HUDEP-2 (cell line): ENCODE data around the gene ZDHHC1.

Source experiments
- DNase-seq, 76 experiments: peaks; one replicate each; lab custom pipeline; 2025; ENCODE audit not compliant: unreplicated experiment in 76 of 76; lab: John Stamatoyannopoulos, UW

The ZDHHC1 gene

GRCh38 chr16:67413978-67414911 lies 2.0 kb downstream of the ZDHHC1 start:
- DNase-seq: no peak

DNA sequence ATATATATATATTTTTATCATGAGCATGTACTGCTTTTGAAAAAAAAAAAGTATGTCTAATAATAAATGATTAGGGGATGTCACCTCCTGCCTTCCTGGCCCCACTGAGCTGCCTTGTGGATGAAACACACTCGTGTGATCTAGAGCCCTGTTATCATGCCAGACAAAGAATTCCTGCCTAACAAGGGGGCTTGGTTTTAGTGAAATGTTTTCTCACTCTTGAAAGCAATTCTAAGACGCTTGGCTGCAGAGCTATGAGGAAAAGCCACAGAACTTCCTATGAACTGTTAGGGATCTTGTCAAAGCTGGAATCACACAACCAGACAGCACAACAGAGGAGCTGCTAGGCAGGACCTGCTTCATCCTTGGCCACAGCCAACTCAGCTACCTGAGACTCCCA lies 4.0 kb downstream of the ZDHHC1 start:
- DNase-seq: no peak

DNA sequence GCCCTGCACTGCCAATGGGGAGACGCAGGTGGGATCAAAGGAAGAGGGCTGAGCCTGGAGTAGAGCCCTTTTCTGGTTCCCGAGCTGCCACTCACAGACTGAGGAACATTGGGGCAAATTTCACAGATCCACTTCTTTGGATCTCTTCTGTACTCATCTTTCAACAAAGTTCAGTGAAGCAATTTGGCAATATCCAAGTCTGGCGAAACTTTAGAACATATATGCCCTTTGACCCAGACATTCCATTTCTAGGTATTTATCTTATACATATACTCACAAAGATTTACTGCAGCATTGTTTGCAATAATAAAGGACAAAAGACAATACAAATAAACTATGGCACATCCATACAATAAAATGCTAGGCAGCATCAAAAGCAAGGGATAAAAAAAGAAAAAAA lies 4.9 kb downstream of the ZDHHC1 start:
- no peak for DNase-seq

DNA sequence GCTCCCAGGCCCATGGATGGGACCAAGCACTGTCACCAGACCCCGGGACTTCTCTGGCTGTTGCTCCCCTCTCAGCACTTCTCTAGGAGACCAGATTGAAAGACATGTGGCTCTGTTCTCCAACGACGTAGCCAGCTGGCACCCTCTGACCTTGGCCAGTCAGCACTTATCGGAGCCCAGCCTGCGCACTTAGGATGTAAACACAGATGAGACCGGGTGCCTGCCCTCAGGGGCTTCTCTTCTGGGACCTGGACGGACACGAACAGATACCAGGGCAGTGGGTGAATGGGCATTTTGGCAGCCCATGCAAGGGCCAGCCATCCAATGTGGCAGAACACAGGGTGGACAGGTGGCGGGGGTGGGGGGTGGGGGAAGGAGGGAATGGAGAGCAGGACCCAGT lies 6.6 kb downstream of the ZDHHC1 start:
- DNase-seq: no peak

DNA sequence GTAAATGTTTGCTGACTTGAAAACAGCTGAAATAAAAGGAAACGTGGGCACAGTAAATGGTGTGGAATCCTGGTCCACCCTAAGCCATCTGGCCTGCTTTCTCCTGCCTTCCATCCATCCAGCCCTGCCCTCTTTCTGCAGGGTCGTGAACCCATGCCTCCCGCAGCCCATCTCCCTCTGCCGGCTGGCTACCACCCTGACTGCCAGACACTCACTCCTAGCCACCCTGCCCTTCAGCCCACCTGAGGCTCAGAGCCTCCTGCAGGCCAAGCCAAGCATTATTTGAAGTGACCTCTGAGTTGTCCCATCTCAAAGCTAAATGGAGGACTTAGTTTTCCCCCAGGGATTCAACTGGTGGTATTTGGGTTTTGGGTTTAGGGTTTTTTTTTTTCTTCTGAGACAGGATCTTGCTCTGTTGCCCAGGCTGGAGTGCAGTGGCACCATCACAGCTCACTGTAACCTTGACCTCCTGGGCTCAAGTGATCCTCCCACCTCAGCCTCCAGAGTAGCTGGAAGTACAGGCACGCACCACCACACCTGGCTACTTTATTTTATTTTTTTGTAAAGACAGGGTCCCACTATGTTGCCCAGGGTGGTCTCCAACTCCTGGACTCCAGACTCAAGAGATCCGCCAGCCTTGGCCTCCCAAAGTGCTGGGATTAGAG lies 8.4 kb downstream of the ZDHHC1 start:
- DNase-seq: no peak

GRCh38 chr16:67407176-67407787 lies 9.0 kb downstream of the ZDHHC1 start:
- no peak for DNase-seq

- DNase-seq: no peak
Observed at GRCh38 chr16:67406111-67406971, 9.9 kb downstream of the ZDHHC1 start.

DNA sequence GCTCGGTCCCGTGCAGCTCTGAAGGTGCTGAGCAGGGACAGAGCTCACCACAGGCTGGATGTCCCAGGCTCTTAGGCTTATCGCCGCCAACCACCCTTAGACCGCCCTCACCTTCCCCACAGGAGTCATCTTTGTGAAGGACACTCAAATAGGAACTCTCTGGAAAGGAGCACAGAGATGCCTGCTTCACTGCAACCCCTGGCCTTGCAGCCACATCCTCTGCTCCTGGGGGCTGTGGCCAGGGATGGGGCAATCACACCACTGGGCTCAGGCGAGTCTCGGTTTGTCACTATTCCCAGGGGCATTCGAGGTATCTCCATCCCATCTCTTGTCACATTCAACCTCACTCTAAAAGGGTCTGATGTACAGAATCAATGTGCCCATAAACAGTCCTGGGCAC lies 10.9 kb downstream of the ZDHHC1 start:
- no peak for DNase-seq

DNA sequence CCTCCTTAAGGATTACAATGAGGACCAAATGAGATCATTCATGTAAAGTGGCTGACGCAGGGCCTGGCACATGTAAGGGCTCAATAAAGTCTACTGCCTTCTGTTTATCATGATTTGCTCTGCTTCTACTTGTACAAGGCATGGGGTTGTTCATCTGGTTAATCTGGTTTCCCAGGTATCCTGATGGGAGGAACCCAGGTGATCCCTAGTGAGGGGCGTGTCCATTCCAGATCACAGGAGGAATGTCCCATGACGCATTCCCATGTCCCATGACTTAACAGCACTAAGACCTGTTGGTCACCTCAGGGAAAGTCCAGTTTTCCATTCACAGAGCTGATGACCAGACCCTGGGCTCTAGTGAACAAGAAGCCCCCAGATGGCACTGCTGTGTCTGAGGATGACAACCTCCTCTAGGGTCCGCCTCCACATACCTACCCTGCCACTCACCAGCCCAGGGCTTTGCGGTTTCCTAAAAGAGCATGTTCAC lies 11.5 kb downstream of the ZDHHC1 start:
- DNase-seq: no peak

DNA sequence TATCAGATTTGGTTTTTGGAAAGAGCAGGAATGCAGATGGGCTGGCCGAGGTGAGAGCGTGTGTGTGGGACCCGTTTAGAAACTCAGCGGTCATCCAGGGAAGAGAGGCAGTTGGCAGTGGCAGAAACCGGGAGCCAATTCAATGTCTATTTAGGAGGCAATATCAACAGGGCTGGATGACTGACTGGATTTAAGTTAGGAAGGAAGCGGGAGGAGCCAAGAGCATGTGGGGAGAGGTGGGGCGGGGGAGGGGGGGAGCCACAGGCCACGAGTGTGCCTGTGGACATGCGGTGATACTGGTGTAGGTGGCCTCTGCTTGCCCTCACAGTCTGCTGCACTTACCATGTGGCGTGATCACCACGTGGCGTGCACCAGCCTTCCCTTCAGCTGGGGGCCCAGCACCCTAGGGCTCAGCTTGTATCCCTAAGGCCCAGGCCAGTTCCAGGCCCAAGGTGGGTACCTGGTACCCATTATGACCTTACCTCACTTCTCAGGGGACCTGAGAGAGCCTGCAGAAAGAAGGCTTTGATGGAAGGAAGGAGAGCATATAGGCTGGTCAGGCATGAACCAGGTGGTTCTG lies 12.2 kb downstream of the ZDHHC1 start:
- no peak for DNase-seq

DNA sequence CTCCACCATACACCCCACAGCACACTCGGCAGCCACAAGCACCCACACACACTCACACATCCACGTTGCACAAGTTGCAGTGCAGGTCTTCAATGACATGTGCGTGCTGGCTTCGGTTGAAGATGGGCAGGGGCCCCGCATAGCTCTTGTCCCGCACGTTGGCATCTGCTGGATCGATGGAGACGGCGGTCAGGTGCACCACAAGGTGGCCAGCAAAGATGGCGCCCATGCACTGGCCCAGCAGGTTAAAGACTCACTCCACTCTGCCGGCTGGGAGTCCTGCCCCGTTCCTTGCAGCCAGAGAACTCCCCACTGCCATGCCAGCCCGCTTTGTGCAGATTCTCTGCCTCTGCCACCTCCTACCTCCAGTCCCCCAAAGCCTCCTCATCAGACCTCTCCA lies 15.4 kb downstream of the ZDHHC1 start:
- no peak for DNase-seq

- no peak for DNase-seq
Observed at GRCh38 chr16:67399749-67400704, 16.2 kb downstream of the ZDHHC1 start.

- DNase-seq: peak in 17 of 76 experiments; percentile 4 to 32 (median 15)
Observed at GRCh38 chr16:67399218-67399733, 17.0 kb downstream of the ZDHHC1 start.

DNA sequence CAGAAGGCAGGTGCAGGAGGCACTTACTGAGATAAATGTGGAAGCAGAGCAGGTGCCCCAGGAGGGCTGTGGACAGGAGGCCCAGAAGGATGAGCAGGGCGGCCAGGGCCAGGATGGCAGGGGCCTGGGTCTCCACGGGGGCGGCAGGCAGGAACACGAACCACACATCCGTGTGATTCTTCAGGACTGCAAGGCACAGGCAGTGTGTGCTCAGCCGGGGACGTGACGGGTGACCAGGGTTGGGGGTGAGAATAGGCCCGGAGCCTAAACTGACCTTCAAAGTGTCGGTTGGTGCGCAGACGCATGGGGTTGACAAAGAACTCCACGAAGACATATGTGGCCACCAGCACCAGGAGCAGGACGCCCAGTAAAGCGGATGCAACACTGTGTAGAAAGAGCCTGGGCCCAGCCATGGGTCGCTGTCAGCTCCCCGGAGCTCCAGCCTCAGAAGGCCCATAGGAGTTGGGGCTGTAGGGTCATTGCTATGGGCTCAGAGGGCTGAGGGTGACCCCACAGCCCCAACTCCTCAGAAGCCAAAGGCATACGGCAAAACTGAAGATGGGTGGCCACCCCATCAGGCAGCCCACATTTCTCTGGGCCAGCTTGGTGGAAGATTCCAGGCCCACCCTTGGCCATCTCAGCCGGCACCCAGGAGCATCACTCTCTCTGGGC lies 17.6 kb downstream of the ZDHHC1 start:
- DNase-seq: no peak

DNA sequence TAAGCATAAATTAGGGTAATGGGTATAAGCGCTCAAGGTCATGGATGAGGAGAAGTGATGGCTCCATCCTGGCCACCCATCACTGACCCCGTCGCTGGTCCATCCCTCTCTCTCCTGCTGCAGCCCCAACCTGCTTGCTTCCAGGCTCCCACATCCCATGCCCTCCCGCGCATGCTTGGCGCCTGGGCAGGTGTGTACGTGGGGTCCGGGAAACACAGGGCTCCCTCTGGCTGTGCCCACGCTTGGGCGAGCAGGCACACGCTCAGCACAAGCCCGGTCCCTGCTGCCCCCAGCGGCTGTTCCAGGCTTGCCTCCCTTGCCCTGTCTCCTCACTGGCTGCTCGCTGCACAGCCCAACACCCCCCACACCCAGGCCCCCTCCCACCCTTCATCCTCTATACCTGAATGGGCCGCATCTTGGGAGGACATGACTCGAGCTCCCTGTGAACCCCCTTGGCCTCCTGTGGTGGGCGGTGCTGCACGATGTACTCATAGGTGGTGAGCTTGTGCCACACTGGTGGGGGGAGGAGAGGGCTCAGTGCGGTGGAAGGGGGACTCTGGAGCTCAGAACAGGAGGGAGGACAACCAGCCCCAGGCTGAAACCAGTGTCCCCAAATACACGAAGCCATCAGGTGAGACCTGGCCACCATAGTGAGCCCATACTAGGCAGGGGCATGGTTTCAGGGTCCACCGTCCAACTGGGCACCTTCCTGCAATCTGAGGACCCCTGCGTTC lies 18.3 kb downstream of the ZDHHC1 start:
- no peak for DNase-seq

DNA sequence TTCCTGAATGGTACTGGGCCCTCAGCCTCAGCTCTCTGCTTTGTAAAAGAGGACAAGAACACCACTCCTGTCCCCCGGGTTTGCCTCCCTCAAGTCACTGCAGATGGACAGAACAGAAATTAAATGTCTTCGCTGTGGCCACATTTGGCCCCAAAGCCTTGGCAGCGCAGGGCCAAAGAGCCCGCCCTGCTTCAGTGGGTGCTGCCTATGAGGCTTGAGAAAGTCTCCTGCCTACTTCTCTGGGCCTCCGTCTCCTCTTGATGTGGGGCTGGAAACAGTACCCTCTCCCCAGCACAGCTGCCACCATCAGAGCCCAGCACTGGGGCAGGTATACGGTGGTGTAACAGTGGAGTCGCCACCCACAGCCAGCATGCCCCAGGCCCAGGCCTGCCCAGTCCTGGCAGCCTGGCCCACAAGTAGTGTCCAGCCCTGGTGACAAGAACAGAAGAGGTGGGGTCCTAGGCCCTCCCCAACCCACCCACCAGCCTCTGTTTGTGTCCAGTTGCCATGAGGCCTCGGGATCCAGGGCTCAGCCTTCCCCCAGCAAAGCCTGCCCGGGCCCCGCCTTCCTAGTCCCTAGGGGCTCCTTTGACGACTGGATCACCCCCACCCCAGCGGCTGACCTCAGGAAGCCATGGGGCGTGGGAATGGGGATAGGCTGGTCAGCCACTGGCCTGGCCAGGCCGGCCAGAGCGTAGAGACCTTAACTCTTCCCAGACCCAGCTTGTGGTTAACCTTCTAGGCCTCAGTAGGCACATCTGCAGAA lies 19.1 kb downstream of the ZDHHC1 start:
- DNase-seq: no peak
